Heart right ventricle (tissue), 16 donors: ENCODE results near the gene SV2B. TPM values are rescaled to one million over a fixed set of nuclear protein-coding genes. Genes with fewer than 3 reads are reported as not detected.
A peak's percentile ranks its signal among the peaks of the same experiment; 100 is the strongest.

ENCODE experiments used
- ATAC-seq, 8 donors: fragments of 200-7000 bp; cut with Tn5 transposase; one replicate each; pipeline ENCODE4 v1.9.1; 2020; ENCODE audit warnings: mild to moderate bottlenecking in 8 of 8, moderate library complexity in 8 of 8, moderate number of reproducible peaks in 1 of 8
- DNase-seq, 2 donors: peaks; one replicate each; pipeline ENCODE4 v3.0.0-alpha.2; 2020
- H3K27ac ChIP-seq, 10 donors: fragments of 200-600 bp; sonication (generic) in 2 of 10; one replicate each; pipeline versions ENCODE4 v1.5.0 to v1.8.0; 2020 to 2022; ENCODE audit warnings: mild to moderate bottlenecking in 3 of 10
- H3K27me3 ChIP-seq, 7 donors: fragments of 200-600 bp; one replicate each; pipeline ENCODE4 v1.8.0; 2021 to 2022; ENCODE audit warnings: mild to moderate bottlenecking in 2 of 7
- H3K36me3 ChIP-seq, 9 donors: fragments of 200-600 bp; sonication (generic) in 1 of 9; one replicate each; pipeline versions ENCODE4 v1.5.0 to v1.8.0; 2020 to 2022; ENCODE audit warnings: mild to moderate bottlenecking in 2 of 9
- H3K4me1 ChIP-seq, 9 donors: fragments of 200-600 bp; sonication (generic) in 1 of 9; one replicate each; pipeline versions ENCODE4 v1.5.0 to v1.8.0; 2020 to 2022; ENCODE audit warnings: mild to moderate bottlenecking in 4 of 9
- H3K4me3 ChIP-seq, 10 donors: fragments of 200-600 bp; sonication (generic) in 2 of 10; one replicate each; pipeline versions ENCODE4 v1.5.0 to v1.8.0; 2020 to 2022; ENCODE audit warnings: mild to moderate bottlenecking in 7 of 10, moderate library complexity in 2 of 10
- H3K9me3 ChIP-seq, 11 donors: fragments of 200-600 bp in 10 of 11; sonication (generic) in 2 of 11; one replicate each; pipeline versions ENCODE4 v1.5.0 to v1.8.0; 2013 to 2022; ENCODE audit warnings: mild to moderate bottlenecking in 2 of 11, control low read depth in 1 of 11, moderate library complexity in 1 of 11
- CTCF ChIP-seq, 9 donors: fragments of 200-600 bp; sonication (generic) in 2 of 9; IDR thresholded peaks; one replicate each; pipeline versions ENCODE4 v1.5.0 to v1.8.0; 2021 to 2022; ENCODE audit warnings: antibody characterized with exemption in 9 of 9, mild to moderate bottlenecking in 5 of 9, moderate library complexity in 1 of 9
- WGBS, 2 donors: extraction: QIAGEN DNeasy Blood & Tissue Kit; methylation state at CpG; one replicate each; pipeline ENCODE4 v1.1.7; 2013; ENCODE audit warnings: inconsistent platforms in 1 of 2; 5-methylcytosine and 5-hydroxymethylcytosine counted together
- intact Hi-C, 10 donors: fragments of 100-400 bp; cut with DNase I; formaldehyde crosslinking; loops; one replicate each; pipeline versions ENCODE4 v1.11.1 to v1.14.2; 2022
- polyA plus RNA-seq, 2 donors: library from polyadenylated mRNA; stranded (reverse); fragments of 200-250 nt; gene quantifications; one replicate each; pipeline ENCODE4 v1.2.3, GENCODE V29; 2013
- total RNA-seq, 10 donors: library from RNA; stranded (reverse); fragmentation: NEBNext Ultra II Directional in 3 of 10; extraction: Animal tissue kit (Norgen Biotek cat#: 25700) in 3 of 10; gene quantifications; one replicate each; pipeline versions ENCODE4 v1.2.1 to v1.2.4, GENCODE V29; 2021 to 2023
- donor health status: Arrhythmogenic right ventricular cardiomyopathy.
- donor health status: ischemic (EF 13 %, LVEDD 7.1; RV severe dilation, severe dysfunction).
- donor health status: healthy with polysubstance abuse.
- donor health status: DM: no; HTN: yes; CAD: no.
- donor health status: DM: no; HTN: no; CAD: no.
- donor health status: ischemic (EF 25% LVEDD 6.9; RV normal size, moderate dysfunction).
- donor health status: ischemic (EF 25% LVEDD 5.7; RV mildly dilated, moderate dysfunction).
- donor health status: healthy.
- donor health status: DM: yes; HTN: yes; CAD: no.
- donor health status: Ischemic cardiomyopathy.
- donor health status: ischemic (EF 35%, LVEDD 5.7; RV mildly dilated, moderate dysfunction).
- donor health status: nonischemic (EF 11% LVEDD 7.7; RV severe dilation, severe dysfunction).
- donor health status: DM: yes; HTN: yes; CAD: no.
- donor health status: PGD.
- donor health status: ischemic (EF 29% LVEDD 5.4; RV normal size, mild dysfunction).
- donor health status: nonischemic (EF 23%, LVEDD 6.1; RV moderate dilation, normal function).

SV2B gene
- total and polyA plus RNA-seq, 12 donors: 0.29 to 15.7 (median 1.5) TPM

GRCh38 chr15:91271565-91272153 is 171.6 kb downstream of the SV2B start:
- H3K27me3 ChIP-seq: peaks cover 0 to 19% (median 0%) of the 10 kb centered on the region in 7 donors
- H3K27ac ChIP-seq: no peak overlapping the region
- H3K4me1 ChIP-seq: peaks cover 0 to 7% (median 0%) of the 10 kb centered on the region in 9 donors
- peak; percentile 50 to 91 (median 84) for TF ChIP-seq CTCF (IDR thresholded peaks at IDR 0.05)
- H3K36me3 ChIP-seq: no peaks in the 10 kb centered on the region
- H3K9me3 ChIP-seq: peaks cover 0 to 11% (median 0%) of the 10 kb centered on the region in 11 donors
- 10 to 12% methylated on average over 8 of the region's 8 CpGs for WGBS, 2 donors
- no peak overlapping the region for H3K4me3 ChIP-seq
- DNase-seq: peak in 1 of 2 donors; percentile 38
- intact Hi-C loops: loop anchor here in 9 of 10 donors (1.0 to 5.0 kb wide), 8 partner anchors 213 to 315 kb away; no protein-coding TSS in a partner anchor
- peak in 7 of 8 donors; percentile 63 to 84 (median 77) for ATAC-seq

- no peak overlapping the region for H3K4me3 ChIP-seq
- TF ChIP-seq CTCF (IDR thresholded peaks at IDR 0.05): no peak
- H3K9me3 ChIP-seq: peaks cover 0 to 11% (median 0%) of the 10 kb centered on the region in 11 donors
- H3K27me3 ChIP-seq: peaks cover 0 to 17% (median 0%) of the 10 kb centered on the region in 7 donors
- H3K36me3 ChIP-seq: no peaks in the 10 kb centered on the region
- DNase-seq (no peak), ATAC-seq (no peak)
- no peak overlapping the region for H3K27ac ChIP-seq
- 99 to 100% methylated on average over 1 of the region's 1 CpG for WGBS, 2 donors
- peaks cover 0 to 7% (median 0%) of the 10 kb centered on the region in 9 donors for H3K4me1 ChIP-seq
- intact Hi-C loops: no loop called here
Measured at GRCh38 chr15:91275844-91276243, 175.8 kb downstream of the SV2B start.

- no peaks in the 10 kb centered on the region for H3K4me1 ChIP-seq
- peaks cover 0 to 3% (median 0%) of the 10 kb centered on the region in 7 donors for H3K27me3 ChIP-seq
- H3K9me3 ChIP-seq: peaks cover 0 to 11% (median 0%) of the 10 kb centered on the region in 11 donors
- H3K27ac ChIP-seq: no peak overlapping the region
- intact Hi-C loops: no loop called here
- ATAC-seq: no peak
- no peak for TF ChIP-seq CTCF (IDR thresholded peaks at IDR 0.05)
- DNase-seq: no peak
- H3K36me3 ChIP-seq: no peaks in the 10 kb centered on the region
- no peak overlapping the region for H3K4me3 ChIP-seq
- WGBS, 2 donors: 93 to 97% methylated on average over 2 of the region's 2 CpGs
Measured at GRCh38 chr15:91278951-91279350, 178.9 kb downstream of the SV2B start.

GRCh38 chr15:91279486-91279885 is 179.4 kb downstream of the SV2B start:
- peaks cover 0 to 11% (median 0%) of the 10 kb centered on the region in 11 donors for H3K9me3 ChIP-seq
- no peak for TF ChIP-seq CTCF (IDR thresholded peaks at IDR 0.05)
- intact Hi-C loops: no loop called here
- H3K36me3 ChIP-seq: no peaks in the 10 kb centered on the region
- 89 to 91% methylated on average over 4 of the region's 4 CpGs for WGBS, 2 donors
- ATAC-seq (no peak), DNase-seq (no peak)
- H3K4me3 ChIP-seq: no peak overlapping the region
- no peaks in the 10 kb centered on the region for H3K27me3 ChIP-seq
- H3K27ac ChIP-seq: no peak overlapping the region
- H3K4me1 ChIP-seq: no peaks in the 10 kb centered on the region
